ENCODE measurements around the gene NOC3L. TPM values are rescaled to one million over a fixed set of nuclear protein-coding genes. Genes with fewer than 3 reads are reported as not detected.

NOC3L gene
- total and polyA plus RNA-seq, 2 experiments from 2014 or later = 23.4 to 29.9 TPM

GRCh38 chr10:94383530-94383929, 20.8 kb upstream of the NOC3L start:
- TF ChIP-seq EZH2phosphoT487 (IDR thresholded peaks at IDR 0.05; ENCODE audit: insufficient read depth, low read depth) (no peak), EZH2 (IDR thresholded peaks at IDR 0.05; ENCODE audit: insufficient read depth, poor library complexity, severe bottlenecking) (no peak)
- no peaks in the 10 kb centered on the region for H3K79me2 ChIP-seq (ENCODE audit: insufficient read depth)
- DNase-seq = no peak
- H4K20me1 ChIP-seq (ENCODE audit: insufficient read depth) = no peaks in the 10 kb centered on the region
- no peak overlapping the region for H3K4me3 ChIP-seq
- in situ Hi-C loops (cut with MboI) = no loop called here
- no peaks in the 10 kb centered on the region for H3K9me2 ChIP-seq (ENCODE audit: insufficient read depth)
- no peaks in the 10 kb centered on the region for H3K9me3 ChIP-seq (ENCODE audit: low read depth)
- no peak overlapping the region for H3K9ac ChIP-seq
- 92 to 93% methylated on average over 2 of the region's 2 CpGs for WGBS, 2 experiments (ENCODE audit: low coverage in 1 of 2, low lambda C conversion rate in 2 of 2, missing lambda C conversion rate in 2 of 2)
- no peak overlapping the region for H3K4me2 ChIP-seq (ENCODE audit: unreplicated experiment)
- H3K36me3 ChIP-seq (ENCODE audit: low read depth) = no peaks in the 10 kb centered on the region
- H3K27me3 ChIP-seq (replicated peaks; ENCODE audit: insufficient read depth) = no peaks in the 10 kb centered on the region
- H2AFZ ChIP-seq = no peak overlapping the region
- peaks cover 6% of the 10 kb centered on the region for H3K4me1 ChIP-seq (ENCODE audit: insufficient read depth)
- no peak overlapping the region for H3K27ac ChIP-seq
- H3F3A ChIP-seq (ENCODE audit: insufficient read depth) = peaks cover 11% of the 10 kb centered on the region

- H3K4me3 ChIP-seq = no peak overlapping the region
- H2AFZ ChIP-seq = no peak overlapping the region
- H3F3A ChIP-seq (ENCODE audit: insufficient read depth) = peaks cover 11% of the 10 kb centered on the region
- no peak for DNase-seq
- no peaks in the 10 kb centered on the region for H3K9me2 ChIP-seq (ENCODE audit: insufficient read depth)
- peaks cover 6% of the 10 kb centered on the region for H3K4me1 ChIP-seq (ENCODE audit: insufficient read depth)
- H4K20me1 ChIP-seq (ENCODE audit: insufficient read depth) = no peaks in the 10 kb centered on the region
- no peak overlapping the region for H3K4me2 ChIP-seq (ENCODE audit: unreplicated experiment)
- no peak for TF ChIP-seq EZH2 (IDR thresholded peaks at IDR 0.05; ENCODE audit: insufficient read depth, poor library complexity, severe bottlenecking)
- TF ChIP-seq EZH2phosphoT487 (IDR thresholded peaks at IDR 0.05; ENCODE audit: insufficient read depth, low read depth) = no peak
- H3K79me2 ChIP-seq (ENCODE audit: insufficient read depth) = no peaks in the 10 kb centered on the region
- H3K27me3 ChIP-seq (replicated peaks; ENCODE audit: insufficient read depth) = no peaks in the 10 kb centered on the region
- no peaks in the 10 kb centered on the region for H3K36me3 ChIP-seq (ENCODE audit: low read depth)
- in situ Hi-C loops (cut with MboI) = no loop called here
- 52 to 63% methylated on average over 2 of the region's 2 CpGs for WGBS, 2 experiments (ENCODE audit: low coverage in 1 of 2, low lambda C conversion rate in 2 of 2, missing lambda C conversion rate in 2 of 2)
- no peaks in the 10 kb centered on the region for H3K9me3 ChIP-seq (ENCODE audit: low read depth)
- no peak overlapping the region for H3K9ac ChIP-seq
- no peak overlapping the region for H3K27ac ChIP-seq
Observed at GRCh38 chr10:94376865-94377264, 14.1 kb upstream of the NOC3L start.

GRCh38 chr10:94375374-94375773, 12.6 kb upstream of the NOC3L start:
- Histone ChIP-seq H3K36me3 (ENCODE audit: low read depth) (no peaks in the 10 kb centered on the region), H3K9me3 (ENCODE audit: low read depth) (no peaks in the 10 kb centered on the region), H3K9ac (no peak overlapping the region), H3K4me1 (ENCODE audit: insufficient read depth) (peaks cover 2% of the 10 kb centered on the region; the same call in 1 of the 2 replicates), H3F3A (ENCODE audit: insufficient read depth) (0 out of 2 replicates have a peak, but pooled peaks cover under 1% of the 10 kb centered on the region), H3K79me2 (ENCODE audit: insufficient read depth) (no peaks in the 10 kb centered on the region), H3K27me3 (replicated peaks; ENCODE audit: insufficient read depth) (no peaks in the 10 kb centered on the region), H3K9me2 (ENCODE audit: insufficient read depth) (no peaks in the 10 kb centered on the region), H3K4me2 (ENCODE audit: unreplicated experiment) (no peak overlapping the region), H3K4me3 (no peak overlapping the region), H2AFZ (no peak overlapping the region), H3K27ac (no peak overlapping the region), H4K20me1 (ENCODE audit: insufficient read depth) (no peaks in the 10 kb centered on the region)
- DNase-seq = no peak
- TF ChIP-seq EZH2phosphoT487 (IDR thresholded peaks at IDR 0.05; ENCODE audit: insufficient read depth, low read depth) = no peak
- no peak for TF ChIP-seq EZH2 (IDR thresholded peaks at IDR 0.05; ENCODE audit: insufficient read depth, poor library complexity, severe bottlenecking)
- 26 to 30% methylated on average over 1 of the region's 1 CpG for WGBS, 2 experiments (ENCODE audit: low coverage in 1 of 2, low lambda C conversion rate in 2 of 2, missing lambda C conversion rate in 2 of 2)
- in situ Hi-C loops (cut with MboI) = no loop called here

- no peak overlapping the region for H3K4me3 ChIP-seq
- DNase-seq = no peak
- in situ Hi-C loops (cut with MboI) = no loop called here
- H3K9ac ChIP-seq = no peak overlapping the region
- no peak overlapping the region for H3K4me2 ChIP-seq (ENCODE audit: unreplicated experiment)
- H3K27me3 ChIP-seq (replicated peaks; ENCODE audit: insufficient read depth) = no peaks in the 10 kb centered on the region
- TF ChIP-seq EZH2phosphoT487 (IDR thresholded peaks at IDR 0.05; ENCODE audit: insufficient read depth, low read depth) (no peak), EZH2 (IDR thresholded peaks at IDR 0.05; ENCODE audit: insufficient read depth, poor library complexity, severe bottlenecking) (no peak)
- H3K4me1 ChIP-seq (ENCODE audit: insufficient read depth) = no peaks in the 10 kb centered on the region
- H3F3A ChIP-seq (ENCODE audit: insufficient read depth) = no peaks in the 10 kb centered on the region
- H3K9me3 ChIP-seq (ENCODE audit: low read depth) = no peaks in the 10 kb centered on the region
- H3K9me2 ChIP-seq (ENCODE audit: insufficient read depth) = no peaks in the 10 kb centered on the region
- no peaks in the 10 kb centered on the region for H3K79me2 ChIP-seq (ENCODE audit: insufficient read depth)
- no peaks in the 10 kb centered on the region for H3K36me3 ChIP-seq (ENCODE audit: low read depth)
- 27 to 31% methylated on average over 2 of the region's 2 CpGs for WGBS, 2 experiments (ENCODE audit: low coverage in 1 of 2, low lambda C conversion rate in 2 of 2, missing lambda C conversion rate in 2 of 2)
- H2AFZ ChIP-seq = no peak overlapping the region
- no peak overlapping the region for H3K27ac ChIP-seq
- no peaks in the 10 kb centered on the region for H4K20me1 ChIP-seq (ENCODE audit: insufficient read depth)
Observed at GRCh38 chr10:94370501-94370900, 7.8 kb upstream of the NOC3L start.

- Histone ChIP-seq H3K9ac (no peak overlapping the region), H2AFZ (no peak overlapping the region), H3K9me3 (ENCODE audit: low read depth) (no peaks in the 10 kb centered on the region), H3K79me2 (ENCODE audit: insufficient read depth) (peaks cover 10% of the 10 kb centered on the region), H3F3A (ENCODE audit: insufficient read depth) (peaks cover 8% of the 10 kb centered on the region), H3K36me3 (ENCODE audit: low read depth) (no peaks in the 10 kb centered on the region), H3K4me1 (ENCODE audit: insufficient read depth) (peaks cover 6% of the 10 kb centered on the region; the same call in 1 of the 2 replicates), H3K4me2 (ENCODE audit: unreplicated experiment) (no peak overlapping the region), H3K27me3 (replicated peaks; ENCODE audit: insufficient read depth) (no peaks in the 10 kb centered on the region), H4K20me1 (ENCODE audit: insufficient read depth) (no peaks in the 10 kb centered on the region), H3K4me3 (no peak overlapping the region), H3K27ac (no peak overlapping the region), H3K9me2 (ENCODE audit: insufficient read depth) (no peaks in the 10 kb centered on the region)
- DNase-seq = no peak
- 89 to 92% methylated on average over 3 of the region's 3 CpGs for WGBS, 2 experiments (ENCODE audit: low coverage in 1 of 2, low lambda C conversion rate in 2 of 2, missing lambda C conversion rate in 2 of 2)
- TF ChIP-seq EZH2phosphoT487 (IDR thresholded peaks at IDR 0.05; ENCODE audit: insufficient read depth, low read depth) = no peak
- no peak for TF ChIP-seq EZH2 (IDR thresholded peaks at IDR 0.05; ENCODE audit: insufficient read depth, poor library complexity, severe bottlenecking)
- in situ Hi-C loops (cut with MboI) = no loop called here
Observed at GRCh38 chr10:94366382-94366781, 3.6 kb upstream of the NOC3L start.
